Fibroblast of villous mesenchyme (primary cell): ENCODE measurements around the gene GPC1. TPM values are rescaled to one million over a fixed set of nuclear protein-coding genes. Genes with fewer than 3 reads are reported as not detected.
A peak's percentile ranks its signal among the peaks of the same experiment; 100 is the strongest.

Source experiments
- DNase-seq: peaks from one replicate; pipeline ENCODE4 v3.0.0-alpha.2; 2010; ENCODE audit warnings: low read depth
- H3K4me3 ChIP-seq: 2 replicates; pipeline ENCODE4 v1.5.1; 2011; ENCODE audit warnings: low read depth, mild to moderate bottlenecking, low read length
- CTCF ChIP-seq: IDR thresholded peaks from 2 replicates; pipeline ENCODE4 v1.5.1; 2012; ENCODE audit warnings: low read depth, mild to moderate bottlenecking, low read length; ENCODE audit not compliant: insufficient read depth
- total RNA-seq: library from RNA; depleted of rRNA; stranded (reverse); fragments of >200 nt; gene quantifications from 2 replicates; pipeline ENCODE4 v1.2.3, GENCODE V29; 2012

Gene GPC1
- total RNA-seq, 1 donor = 88.9 TPM

- DNase-seq = no peak
- H3K4me3 ChIP-seq = no peak overlapping the region
- no peak for TF ChIP-seq CTCF
Observed at GRCh38 chr2:240394549-240394948, 40.9 kb upstream of the GPC1 start.

GRCh38 chr2:240395448-240395847 lies 40.0 kb upstream of the GPC1 start:
- no peak overlapping the region for H3K4me3 ChIP-seq
- no peak for TF ChIP-seq CTCF
- DNase-seq = no peak

GRCh38 chr2:240395896-240396622 lies 39.4 kb upstream of the GPC1 start:
- no peak for DNase-seq
- no peak overlapping the region for H3K4me3 ChIP-seq

GRCh38 chr2:240396623-240397541 lies 38.6 kb upstream of the GPC1 start:
- no peak overlapping the region for H3K4me3 ChIP-seq
- DNase-seq = peak; percentile 40
- no peak for TF ChIP-seq CTCF

More at GRCh38 chr2:240395896-240396622, 39.4 kb upstream of the GPC1 start:
- TF ChIP-seq CTCF = no peak

- DNase-seq = no peak
- no peak for TF ChIP-seq CTCF
- H3K4me3 ChIP-seq = no peak overlapping the region
Observed at GRCh38 chr2:240397542-240397916, 37.9 kb upstream of the GPC1 start.

GRCh38 chr2:240397924-240398645 lies 37.4 kb upstream of the GPC1 start:
- peak; percentile 16 for TF ChIP-seq CTCF
- no peak overlapping the region for H3K4me3 ChIP-seq
- DNase-seq = peak; percentile 80
